Activated CD8-positive, alpha-beta T cell treated with anti-CD3 and anti-CD28 coated beads, Interleukin-2, amount 10 ng/mL, durations not matched to agents 7 days and 5 days (primary cell): ENCODE results near the gene SH3D21. TPM values are rescaled to one million over a fixed set of nuclear protein-coding genes. Genes with fewer than 3 reads are reported as not detected.

Source experiments
- ATAC-seq: fragments of 150-1000 bp; cut with Tn5 transposase; one replicate; pipeline ENCODE4 v1.10.0; 2021; ENCODE audit warnings: moderate library complexity
- CTCF ChIA-PET: fragments of 350-600 bp; sonication (Branson Sonifier 250); formaldehyde crosslinking; loops from one replicate; lab custom pipeline; 2021; ENCODE audit warnings: antibody characterized with exemption; lab: Charles Lee
- POLR2A ChIA-PET: fragments of 350-600 bp; sonication (Branson Sonifier 250); formaldehyde crosslinking; loops from one replicate; lab custom pipeline; 2021; ENCODE audit warnings: antibody characterized with exemption; lab: Charles Lee
- DNase-seq: peaks from one replicate; pipeline ENCODE4 v3.0.0-alpha.2; 2020
- H3K27ac Mint-ChIP-seq: one replicate; pipeline ENCODE4 v1.8.0; 2021; ENCODE audit warnings: mild to moderate bottlenecking, mixed read lengths
- H3K27me3 Mint-ChIP-seq: one replicate; pipeline ENCODE4 v1.8.0; 2021; ENCODE audit warnings: low read depth, mixed read lengths
- H3K36me3 Mint-ChIP-seq: one replicate; pipeline ENCODE4 v1.8.0; 2021; ENCODE audit warnings: low read depth, mixed read lengths
- H3K4me1 Mint-ChIP-seq: one replicate; pipeline ENCODE4 v1.8.0; 2021; ENCODE audit warnings: low read depth, mixed read lengths
- H3K4me3 Mint-ChIP-seq: one replicate; pipeline ENCODE4 v1.8.0; 2021; ENCODE audit warnings: mild to moderate bottlenecking, mixed read lengths
- H3K9me3 Mint-ChIP-seq: one replicate; pipeline ENCODE4 v1.8.0; 2022; ENCODE audit warnings: mixed read lengths; ENCODE audit not compliant: insufficient read depth
- total RNA-seq, 2 experiments: library from RNA; stranded (reverse); gene quantifications; one replicate each; pipeline ENCODE4 v1.2.3, GENCODE V29; 2021

Gene SH3D21
- total RNA-seq, 2 experiments from 2014 or later: 14.6 to 15.3 TPM

GRCh38 chr1:36329817-36330216 lies 23.6 kb downstream of the SH3D21 start:
- Mint-ChIP-seq H3K9me3 (no peaks in the 10 kb centered on the region), H3K4me1 (peaks cover 32% of the 10 kb centered on the region), H3K27me3 (peaks cover 30% of the 10 kb centered on the region), H3K36me3 (no peaks in the 10 kb centered on the region), H3K4me3 (no peak overlapping the region), H3K27ac (no peak overlapping the region)
- DNase-seq (no peak), ATAC-seq (no peak)
- POLR2A ChIA-PET: no interaction called here
- CTCF ChIA-PET: no interaction called here

GRCh38 chr1:36330940-36331339 lies 24.8 kb downstream of the SH3D21 start:
- no peaks in the 10 kb centered on the region for H3K36me3 Mint-ChIP-seq
- H3K4me1 Mint-ChIP-seq: peaks cover 32% of the 10 kb centered on the region
- DNase-seq (no peak), ATAC-seq (no peak)
- CTCF ChIA-PET: interaction anchor here (2.0 kb wide), 1 partner anchor 12 kb away, joined by 9 read pairs; no protein-coding TSS in a partner anchor
- H3K9me3 Mint-ChIP-seq: no peaks in the 10 kb centered on the region
- no peak overlapping the region for H3K27ac Mint-ChIP-seq
- H3K27me3 Mint-ChIP-seq: peaks cover 25% of the 10 kb centered on the region
- POLR2A ChIA-PET: interaction anchor here (1.1 kb wide), 1 partner anchor 9 kb away, joined by 3 read pairs; no protein-coding TSS in a partner anchor
- H3K4me3 Mint-ChIP-seq: no peak overlapping the region

- Mint-ChIP-seq H3K36me3 (peaks cover 8% of the 10 kb centered on the region), H3K27me3 (no peaks in the 10 kb centered on the region), H3K9me3 (no peaks in the 10 kb centered on the region), H3K4me3 (no peak overlapping the region), H3K4me1 (peaks cover 19% of the 10 kb centered on the region), H3K27ac (no peak overlapping the region)
- ATAC-seq (no peak), DNase-seq (no peak)
- POLR2A ChIA-PET: interaction anchor here (0.6 kb wide), 1 partner anchor 189 kb away, joined by 3 read pairs; the partner anchor contains the start of gene TRAPPC3
- CTCF ChIA-PET: no interaction called here
Measured at GRCh38 chr1:36337830-36338229, 31.7 kb downstream of the SH3D21 start.

- ATAC-seq: no peak
- ChIA-PET CTCF (interaction anchor here (0.9 kb wide), 1 partner anchor 30 kb away, joined by 3 read pairs; no protein-coding TSS in a partner anchor), POLR2A (no interaction called here)
- Mint-ChIP-seq H3K4me3 (no peak overlapping the region), H3K27me3 (no peaks in the 10 kb centered on the region), H3K4me1 (peaks cover 19% of the 10 kb centered on the region), H3K9me3 (no peaks in the 10 kb centered on the region), H3K27ac (peak overlapping the region; percentile 67), H3K36me3 (peaks cover 8% of the 10 kb centered on the region)
- no peak for DNase-seq
Measured at GRCh38 chr1:36339215-36339614, 33.0 kb downstream of the SH3D21 start.

- H3K9me3 Mint-ChIP-seq: no peaks in the 10 kb centered on the region
Measured at GRCh38 chr1:36339615-36340014, 33.4 kb downstream of the SH3D21 start.

GRCh38 chr1:36341626-36342320 lies 35.6 kb downstream of the SH3D21 start:
- peaks cover 19% of the 10 kb centered on the region for H3K36me3 Mint-ChIP-seq
- H3K4me3 Mint-ChIP-seq: no peak overlapping the region
- DNase-seq (no peak), ATAC-seq (no peak)
- POLR2A ChIA-PET: interaction anchor here (0.9 kb wide), 1 partner anchor 59 kb away, joined by 3 read pairs; no protein-coding TSS in a partner anchor
- peaks cover 19% of the 10 kb centered on the region for H3K4me1 Mint-ChIP-seq
- H3K9me3 Mint-ChIP-seq: no peaks in the 10 kb centered on the region
- H3K27me3 Mint-ChIP-seq: no peaks in the 10 kb centered on the region
- CTCF ChIA-PET: interaction anchor here (0.7 to 3.2 kb wide), 21 partner anchors 8 to 180 kb away, joined by 3 to 53 read pairs (median 8); partner anchors contain the start of gene LSM10
- H3K27ac Mint-ChIP-seq: no peak overlapping the region

More at GRCh38 chr1:36339615-36340014, 33.4 kb downstream of the SH3D21 start:
- Mint-ChIP-seq H3K4me3 (no peak overlapping the region), H3K36me3 (peaks cover 9% of the 10 kb centered on the region), H3K4me1 (peaks cover 19% of the 10 kb centered on the region), H3K27me3 (no peaks in the 10 kb centered on the region), H3K27ac (peak overlapping the region; percentile 67)
- ATAC-seq (no peak), DNase-seq (no peak)
- ChIA-PET POLR2A (no interaction called here), CTCF (interaction anchor here (0.9 kb wide), 1 partner anchor 30 kb away, joined by 3 read pairs; no protein-coding TSS in a partner anchor)

- H3K4me3 Mint-ChIP-seq: no peak overlapping the region
- H3K4me1 Mint-ChIP-seq: peaks cover 19% of the 10 kb centered on the region
- CTCF ChIA-PET: interaction anchor here (0.6 to 3.2 kb wide), 27 partner anchors 9 to 1730 kb away, joined by 3 to 53 read pairs (median 6); partner anchors contain the start of genes LSM10 and TRAPPC3
- ATAC-seq (peak; percentile 83), DNase-seq (peak; percentile 67)
- POLR2A ChIA-PET: interaction anchor here (0.6 to 0.9 kb wide), 2 partner anchors 24 to 58 kb away, joined by 3 read pairs; no protein-coding TSS in a partner anchor
- H3K27ac Mint-ChIP-seq: peak overlapping the region; percentile 50
- no peaks in the 10 kb centered on the region for H3K9me3 Mint-ChIP-seq
- no peaks in the 10 kb centered on the region for H3K27me3 Mint-ChIP-seq
- H3K36me3 Mint-ChIP-seq: peaks cover 25% of the 10 kb centered on the region
Measured at GRCh38 chr1:36342426-36343185, 36.4 kb downstream of the SH3D21 start.

- POLR2A ChIA-PET: interaction anchor here (0.7 kb wide), 1 partner anchor 19 kb away, joined by 3 read pairs; no protein-coding TSS in a partner anchor
- DNase-seq: no peak
- Mint-ChIP-seq H3K4me1 (peaks cover 8% of the 10 kb centered on the region), H3K27ac (no peak overlapping the region), H3K4me3 (no peak overlapping the region), H3K36me3 (peaks cover 35% of the 10 kb centered on the region), H3K9me3 (no peaks in the 10 kb centered on the region), H3K27me3 (no peaks in the 10 kb centered on the region)
- CTCF ChIA-PET: interaction anchor here (0.7 to 3.2 kb wide), 14 partner anchors 8 to 81 kb away, joined by 3 to 53 read pairs (median 14); no protein-coding TSS in a partner anchor
- ATAC-seq: no peak
Measured at GRCh38 chr1:36343651-36344394, 37.7 kb downstream of the SH3D21 start.

GRCh38 chr1:36344395-36344680 lies 38.2 kb downstream of the SH3D21 start:
- Mint-ChIP-seq H3K4me1 (peaks cover 3% of the 10 kb centered on the region), H3K27me3 (no peaks in the 10 kb centered on the region), H3K4me3 (no peak overlapping the region), H3K9me3 (no peaks in the 10 kb centered on the region), H3K27ac (no peak overlapping the region), H3K36me3 (peaks cover 34% of the 10 kb centered on the region)
- no peak for DNase-seq
- CTCF ChIA-PET: interaction anchor here (1.1 to 1.2 kb wide), 2 partner anchors 23 to 24 kb away, joined by 4 to 5 read pairs; no protein-coding TSS in a partner anchor
- POLR2A ChIA-PET: interaction anchor here (0.7 kb wide), 1 partner anchor 18 kb away, joined by 3 read pairs; no protein-coding TSS in a partner anchor
- no peak for ATAC-seq

GRCh38 chr1:36345353-36345752 lies 39.2 kb downstream of the SH3D21 start:
- ChIA-PET POLR2A (interaction anchor here (0.9 kb wide), 1 partner anchor 11 kb away, joined by 3 read pairs; no protein-coding TSS in a partner anchor), CTCF (interaction anchor here (1.2 kb wide), 2 partner anchors 22 to 77 kb away, joined by 3 to 7 read pairs; no protein-coding TSS in a partner anchor)
- ATAC-seq: no peak
- H3K36me3 Mint-ChIP-seq: peaks cover 35% of the 10 kb centered on the region
- no peaks in the 10 kb centered on the region for H3K27me3 Mint-ChIP-seq
- no peak for DNase-seq
- H3K4me1 Mint-ChIP-seq: peaks cover 4% of the 10 kb centered on the region
- H3K27ac Mint-ChIP-seq: peak overlapping the region; percentile 37
- H3K9me3 Mint-ChIP-seq: no peaks in the 10 kb centered on the region
- no peak overlapping the region for H3K4me3 Mint-ChIP-seq
